Keratinocyte (primary cell): ENCODE measurements around the gene FOXP2. TPM values are rescaled to one million over a fixed set of nuclear protein-coding genes. Genes with fewer than 3 reads are reported as not detected.

Experiments
- DNase-seq: peaks from one replicate; pipeline ENCODE4 v3.0.0-alpha.2; 2011; ENCODE audit warnings: low read depth, missing footprints, low spot score
- FAIRE-seq: peaks from 2 replicates; lab custom pipeline; 2011; peaks lifted over from hg19 to GRCh38; lab: Jason Lieb, UNC
- H2AFZ ChIP-seq: 2 replicates; pipeline ENCODE4 v1.6.0; 2012; ENCODE audit warnings: low read length, control low read depth, inconsistent platforms; ENCODE audit not compliant: control insufficient read depth
- H3K27ac ChIP-seq: 2 replicates; pipeline ENCODE4 v1.5.1; 2011; ENCODE audit warnings: low read length; ENCODE audit not compliant: control insufficient read depth, insufficient read depth
- H3K27me3 ChIP-seq: 3 replicates; pipeline ENCODE4 v1.6.0; 2011; ENCODE audit warnings: low read length; ENCODE audit not compliant: control insufficient read depth, insufficient read depth; ENCODE audit errors: extremely low read depth
- H3K36me3 ChIP-seq, 2 experiments: 2 replicates in 1 of 2; 3 replicates in 1 of 2; pipeline ENCODE4 v1.5.1; 2011; ENCODE audit warnings: low read length in 2 of 2, mild to moderate bottlenecking in 1 of 2; ENCODE audit not compliant: control insufficient read depth in 2 of 2, insufficient read depth in 2 of 2; ENCODE audit errors: extremely low read depth in 1 of 2
- H3K4me1 ChIP-seq: 3 replicates; pipeline ENCODE4 v1.5.1; 2011; ENCODE audit warnings: low read length; ENCODE audit not compliant: control insufficient read depth, insufficient read depth; ENCODE audit errors: extremely low read depth
- H3K4me2 ChIP-seq: 3 replicates; pipeline ENCODE4 v1.6.0; 2011; ENCODE audit warnings: low read depth, low read length; ENCODE audit not compliant: control insufficient read depth, insufficient read depth; ENCODE audit errors: extremely low read depth
- H3K4me3 ChIP-seq, 3 experiments: fragments of 200-600 bp in 1 of 3; sonication (generic) in 1 of 3; 2 replicates in 2 of 3; 3 replicates in 1 of 3; pipeline ENCODE4 v1.5.1; 2011 to 2016; ENCODE audit warnings: low read length in 3 of 3, mild to moderate bottlenecking in 3 of 3, control low read depth in 2 of 3, inconsistent platforms in 1 of 3, low read depth in 1 of 3, mixed read lengths in 1 of 3, mixed run types in 1 of 3, moderate library complexity in 1 of 3; ENCODE audit not compliant: control insufficient read depth in 2 of 3, insufficient read depth in 2 of 3; ENCODE audit errors: extremely low read depth in 1 of 3
- H3K79me2 ChIP-seq: 2 replicates; pipeline ENCODE4 v1.6.0; 2012; ENCODE audit warnings: low read length; ENCODE audit not compliant: control insufficient read depth, insufficient read depth
- H3K9ac ChIP-seq: 3 replicates; pipeline ENCODE4 v1.6.0; 2011; ENCODE audit warnings: low read length; ENCODE audit not compliant: control insufficient read depth, insufficient read depth; ENCODE audit errors: extremely low read depth
- H3K9me1 ChIP-seq: 3 replicates; pipeline ENCODE4 v1.6.0; 2011; ENCODE audit warnings: low read length; ENCODE audit not compliant: control insufficient read depth, insufficient read depth; ENCODE audit errors: extremely low read depth
- H3K9me3 ChIP-seq: 2 replicates; pipeline ENCODE4 v1.5.1; 2012; ENCODE audit warnings: low read depth, low read length; ENCODE audit not compliant: control insufficient read depth
- H4K20me1 ChIP-seq: 3 replicates; pipeline ENCODE4 v1.6.0; 2011; ENCODE audit warnings: low read length; ENCODE audit not compliant: control insufficient read depth, insufficient read depth; ENCODE audit errors: extremely low read depth
- EZH2 ChIP-seq: IDR thresholded peaks from one replicate; pipeline ENCODE4 v1.6.1; 2012; ENCODE audit warnings: inconsistent platforms, mild to moderate bottlenecking, low read length, moderate library complexity
- dilution Hi-C: fragments of 300-500 bp; cut with MboI; formaldehyde crosslinking; loops from one replicate; pipeline ENCODE4 v1.7.0; 2020; ENCODE audit warnings: low sequenced_read_pairs; ENCODE audit not compliant: extremely low pct_ligation_motif_present
- polyA plus RNA-seq, 5 experiments: library from polyadenylated mRNA; depleted of rRNA in 3 of 5; stranded (reverse) in 3 of 5; stranded (forward) in 1 of 5; unstranded in 1 of 5; fragments of >200 nt; gene quantifications; 1 replicate in 1 of 5; 2 replicates in 3 of 5; 3 replicates in 1 of 5; pipeline versions ENCODE4 v1.2.1 to v1.2.3, GENCODE V29; 2011 to 2012; ENCODE audit warnings: missing spikeins in 2 of 5, low read depth in 1 of 5, low replicate concordance in 1 of 5
- TF ChIP-seq, protein P1 (sequence below), 3 experiments: IDR thresholded peaks in 1 of 3; conservative IDR thresholded peaks in 1 of 3; optimal IDR thresholded peaks in 1 of 3; 2 replicates in 2 of 3; 3 replicates in 1 of 3; pipeline versions ENCODE3 to v1.5.1; 2011; ENCODE audit warnings: low read length in 3 of 3, mild to moderate bottlenecking in 3 of 3, moderate library complexity in 2 of 3, control low read depth in 1 of 3, inconsistent platforms in 1 of 3; ENCODE audit not compliant: insufficient read depth in 2 of 3; ENCODE audit errors: extremely low read depth in 1 of 3

Gene FOXP2
- polyA plus RNA-seq, 1 donor (not counting 4 experiments of a cell fraction or from before 2014, with no cell fraction given) = 0.98 TPM

- no peak overlapping the region for H3K9ac ChIP-seq
- no peak for FAIRE-seq
- dilution Hi-C loops = no loop called here
These were observed 104.6 kb downstream of the FOXP2 start for GRCh38 chr7:114519240-114519639.

GRCh38 chr7:114522081-114522480 lies 107.5 kb downstream of the FOXP2 start:
- no peak for DNase-seq
- Histone ChIP-seq H3K9me3 (no peaks in the 10 kb centered on the region), H3K79me2 (no peaks in the 10 kb centered on the region), H3K27ac (no peak overlapping the region), H3K4me1 (no peaks in the 10 kb centered on the region), H3K27me3 (no peaks in the 10 kb centered on the region), H2AFZ (no peak overlapping the region), H3K9me1 (no peaks in the 10 kb centered on the region), H3K4me2 (no peak overlapping the region), H3K4me3 (no peak overlapping the region), H3K36me3 (no peaks in the 10 kb centered on the region), H3K9ac (no peak overlapping the region), H4K20me1 (no peaks in the 10 kb centered on the region)
- dilution Hi-C loops = no loop called here
- TF ChIP-seq EZH2 = no peak
- no peak for FAIRE-seq

More at GRCh38 chr7:114519240-114519639, 104.6 kb downstream of the FOXP2 start:
- DNase-seq = no peak
- no peak for TF ChIP-seq EZH2
- TF ChIP-seq, protein P1, sequence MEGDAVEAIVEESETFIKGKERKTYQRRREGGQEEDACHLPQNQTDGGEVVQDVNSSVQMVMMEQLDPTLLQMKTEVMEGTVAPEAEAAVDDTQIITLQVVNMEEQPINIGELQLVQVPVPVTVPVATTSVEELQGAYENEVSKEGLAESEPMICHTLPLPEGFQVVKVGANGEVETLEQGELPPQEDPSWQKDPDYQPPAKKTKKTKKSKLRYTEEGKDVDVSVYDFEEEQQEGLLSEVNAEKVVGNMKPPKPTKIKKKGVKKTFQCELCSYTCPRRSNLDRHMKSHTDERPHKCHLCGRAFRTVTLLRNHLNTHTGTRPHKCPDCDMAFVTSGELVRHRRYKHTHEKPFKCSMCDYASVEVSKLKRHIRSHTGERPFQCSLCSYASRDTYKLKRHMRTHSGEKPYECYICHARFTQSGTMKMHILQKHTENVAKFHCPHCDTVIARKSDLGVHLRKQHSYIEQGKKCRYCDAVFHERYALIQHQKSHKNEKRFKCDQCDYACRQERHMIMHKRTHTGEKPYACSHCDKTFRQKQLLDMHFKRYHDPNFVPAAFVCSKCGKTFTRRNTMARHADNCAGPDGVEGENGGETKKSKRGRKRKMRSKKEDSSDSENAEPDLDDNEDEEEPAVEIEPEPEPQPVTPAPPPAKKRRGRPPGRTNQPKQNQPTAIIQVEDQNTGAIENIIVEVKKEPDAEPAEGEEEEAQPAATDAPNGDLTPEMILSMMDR (optimal IDR thresholded peaks at IDR 0.05 in 1 of 3, IDR thresholded peaks at IDR 0.05 in 1 of 3, conservative IDR thresholded peaks at IDR 0.05 in 1 of 3; ENCODE audit: extremely low read depth in 1 of 3, insufficient read depth in 2 of 3, low read length in 3 of 3) = no peak
- H3K36me3 ChIP-seq = no peaks in the 10 kb centered on the region
- no peaks in the 10 kb centered on the region for H3K9me3 ChIP-seq
- no peaks in the 10 kb centered on the region for H3K9me1 ChIP-seq
- no peaks in the 10 kb centered on the region for H3K4me1 ChIP-seq
- no peaks in the 10 kb centered on the region for H3K27me3 ChIP-seq
- H3K4me2 ChIP-seq = no peak overlapping the region
- H3K79me2 ChIP-seq = no peaks in the 10 kb centered on the region
- H4K20me1 ChIP-seq = no peaks in the 10 kb centered on the region
- no peak overlapping the region for H2AFZ ChIP-seq
- no peak overlapping the region for H3K27ac ChIP-seq
- H3K4me3 ChIP-seq = no peak overlapping the region

- FAIRE-seq (no peak), DNase-seq (no peak)
- Histone ChIP-seq H2AFZ (peak overlapping the region; percentile 20), H3K4me2 (peak overlapping the region; percentile 27), H4K20me1 (no peaks in the 10 kb centered on the region), H3K4me3 (no peak overlapping the region), H3K9me1 (no peaks in the 10 kb centered on the region), H3K27ac (no peak overlapping the region), H3K4me1 (no peaks in the 10 kb centered on the region), H3K27me3 (no peaks in the 10 kb centered on the region), H3K79me2 (no peaks in the 10 kb centered on the region), H3K36me3 (no peaks in the 10 kb centered on the region), H3K9me3 (no peaks in the 10 kb centered on the region), H3K9ac (no peak overlapping the region)
- dilution Hi-C loops = no loop called here
- no peak for TF ChIP-seq EZH2
- TF ChIP-seq, protein P1 (optimal IDR thresholded peaks at IDR 0.05 in 1 of 3, IDR thresholded peaks at IDR 0.05 in 1 of 3, conservative IDR thresholded peaks at IDR 0.05 in 1 of 3; ENCODE audit: extremely low read depth in 1 of 3, insufficient read depth in 2 of 3, low read length in 3 of 3) = no peak
These were observed 113.0 kb downstream of the FOXP2 start for GRCh38 chr7:114527589-114527988.
